CD4-positive, CD25-positive, alpha-beta regulatory T cell (primary cell): ENCODE measurements around the gene DYNC1I2. TPM values are rescaled to one million over a fixed set of nuclear protein-coding genes. Genes with fewer than 3 reads are reported as not detected.

ENCODE experiments used
- ATAC-seq, 2 donors: fragments of 150-1000 bp; cut with Tn5 transposase; one replicate each; pipeline ENCODE4 v1.10.0; 2021; ENCODE audit warnings: low read depth in 2 of 2, moderate number of reproducible peaks in 2 of 2, moderate library complexity in 1 of 2
- DNase-seq, 3 donors: peaks; one replicate each; pipeline versions ENCODE4 v3.0.0 to v3.0.0-alpha.2; 2012 to 2022; ENCODE audit warnings: mixed read lengths in 1 of 3
- H3K27ac ChIP-seq: one replicate; pipeline ENCODE4 v1.7.0; 2013; ENCODE audit warnings: mild to moderate bottlenecking, low read length; ENCODE audit not compliant: insufficient read depth, poor library complexity, severe bottlenecking
- H3K27me3 ChIP-seq: one replicate; pipeline ENCODE4 v1.7.0; 2013; ENCODE audit warnings: low read length; ENCODE audit not compliant: control insufficient read depth, insufficient read depth
- H3K36me3 ChIP-seq: one replicate; pipeline ENCODE4 v1.7.0; 2013; ENCODE audit warnings: mild to moderate bottlenecking, low read length, moderate library complexity; ENCODE audit not compliant: control insufficient read depth, insufficient read depth
- H3K4me1 ChIP-seq: 2 replicates; pipeline ENCODE4 v1.7.0; 2013; ENCODE audit warnings: mild to moderate bottlenecking, low read length; ENCODE audit not compliant: insufficient read depth, control insufficient read depth, poor library complexity, severe bottlenecking
- H3K4me3 ChIP-seq: one replicate; pipeline ENCODE4 v1.7.0; 2013; ENCODE audit warnings: low read depth, mild to moderate bottlenecking, low read length, moderate library complexity
- H3K9me3 ChIP-seq, 2 experiments: 1 replicate in 1 of 2; 2 replicates in 1 of 2; pipeline ENCODE4 v1.7.0; 2013; ENCODE audit warnings: low read length in 2 of 2, mild to moderate bottlenecking in 1 of 2, moderate library complexity in 1 of 2; ENCODE audit not compliant: control insufficient read depth in 2 of 2
- H3K27ac Mint-ChIP-seq, 3 donors: one replicate each; pipeline ENCODE4 v1.8.0; 2020 to 2022; ENCODE audit warnings: mild to moderate bottlenecking in 3 of 3, mixed read lengths in 3 of 3, moderate library complexity in 2 of 3
- H3K27me3 Mint-ChIP-seq: one replicate; pipeline ENCODE4 v1.8.0; 2022; ENCODE audit warnings: mild to moderate bottlenecking, mixed read lengths
- H3K36me3 Mint-ChIP-seq: one replicate; pipeline ENCODE4 v1.8.0; 2020; ENCODE audit warnings: mixed read lengths
- H3K4me1 Mint-ChIP-seq, 4 donors: one replicate each; pipeline ENCODE4 v1.8.0; 2020 to 2022; ENCODE audit warnings: mixed read lengths in 4 of 4, mild to moderate bottlenecking in 1 of 4
- H3K4me3 Mint-ChIP-seq, 4 donors: one replicate each; pipeline ENCODE4 v1.8.0; 2020 to 2022; ENCODE audit warnings: mild to moderate bottlenecking in 4 of 4, mixed read lengths in 4 of 4, moderate library complexity in 3 of 4
- H3K9me3 Mint-ChIP-seq, 7 donors: one replicate each; pipeline ENCODE4 v1.8.0; 2020 to 2022; ENCODE audit warnings: mixed read lengths in 7 of 7, mild to moderate bottlenecking in 3 of 7, moderate library complexity in 2 of 7
- polyA plus RNA-seq, 4 donors: library from polyadenylated mRNA; unstranded; fragments of 300-500 nt; fragmentation: Illumina TruSeq; gene quantifications; one replicate each; pipeline ENCODE4 v1.2.3, GENCODE V29; 2021
- total RNA-seq: library from RNA; stranded (reverse); gene quantifications from one replicate; pipeline ENCODE4 v1.2.3, GENCODE V29; 2022

The DYNC1I2 gene
- total and polyA plus RNA-seq, 5 donors from 2014 or later, result 20.9 to 31.6 (median 29.5) TPM

- H3K9me3 ChIP-seq, result no peaks in the 10 kb centered on the region
- no peaks in the 10 kb centered on the region for H3K36me3 ChIP-seq
- H3K36me3 Mint-ChIP-seq, result no peaks in the 10 kb centered on the region
- H3K4me3 Mint-ChIP-seq, result no peak overlapping the region
- no peak overlapping the region for H3K27ac Mint-ChIP-seq
- H3K9me3 Mint-ChIP-seq, result no peaks in the 10 kb centered on the region
- DNase-seq (no peak), ATAC-seq (no peak)
- no peak overlapping the region for H3K27ac ChIP-seq
- peaks cover 16% of the 10 kb centered on the region for H3K27me3 ChIP-seq
- no peaks in the 10 kb centered on the region for H3K4me1 ChIP-seq
- H3K4me1 Mint-ChIP-seq, result no peaks in the 10 kb centered on the region
- H3K4me3 ChIP-seq, result no peak overlapping the region
- H3K27me3 Mint-ChIP-seq, result peaks cover 56% of the 10 kb centered on the region
Measured at GRCh38 chr2:171670655-171671054, 16.6 kb upstream of the DYNC1I2 start.

DNA sequence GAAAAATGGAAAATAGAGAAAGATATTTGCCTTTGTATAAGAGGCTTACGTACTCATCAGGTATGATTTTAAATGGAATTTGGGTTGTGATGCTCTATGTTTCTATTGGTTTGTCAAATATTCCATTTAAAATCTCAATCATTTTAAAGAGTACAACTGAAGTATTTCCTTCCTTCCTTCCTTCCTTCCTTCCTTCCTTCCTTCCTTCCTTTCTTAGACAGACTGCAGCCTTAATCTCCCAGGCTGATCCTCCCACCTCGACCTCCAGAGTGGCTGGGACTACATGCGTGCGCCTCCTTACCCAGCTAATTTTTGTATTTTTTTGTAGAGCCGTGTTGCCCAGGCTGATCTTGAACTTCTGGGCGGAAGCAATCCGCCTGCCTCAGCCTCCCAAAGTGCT is 15.4 kb upstream of the DYNC1I2 start:
- Histone ChIP-seq H3K4me1 (no peaks in the 10 kb centered on the region), H3K36me3 (no peaks in the 10 kb centered on the region), H3K27me3 (peaks cover 16% of the 10 kb centered on the region), H3K4me3 (no peak overlapping the region), H3K27ac (no peak overlapping the region), H3K9me3 (no peaks in the 10 kb centered on the region)
- Mint-ChIP-seq H3K36me3 (no peaks in the 10 kb centered on the region), H3K4me3 (no peak overlapping the region), H3K27ac (no peak overlapping the region), H3K4me1 (no peaks in the 10 kb centered on the region), H3K9me3 (no peaks in the 10 kb centered on the region), H3K27me3 (peaks cover 60% of the 10 kb centered on the region)
- DNase-seq (no peak), ATAC-seq (no peak)

- Histone ChIP-seq H3K27ac (no peak overlapping the region), H3K9me3 (no peaks in the 10 kb centered on the region), H3K4me3 (no peak overlapping the region), H3K36me3 (no peaks in the 10 kb centered on the region), H3K4me1 (no peaks in the 10 kb centered on the region), H3K27me3 (peaks cover 9% of the 10 kb centered on the region)
- no peak for DNase-seq
- H3K4me3 Mint-ChIP-seq, result no peak overlapping the region
- ATAC-seq, result no peak
- H3K36me3 Mint-ChIP-seq, result no peaks in the 10 kb centered on the region
- H3K27me3 Mint-ChIP-seq, result peaks cover 63% of the 10 kb centered on the region
- H3K27ac Mint-ChIP-seq, result no peak overlapping the region
- H3K4me1 Mint-ChIP-seq, result no peaks in the 10 kb centered on the region
- H3K9me3 Mint-ChIP-seq, result peaks cover 0 to 3% (median 0%) of the 10 kb centered on the region in 7 donors
Measured at GRCh38 chr2:171673905-171674304, 13.4 kb upstream of the DYNC1I2 start.

DNA sequence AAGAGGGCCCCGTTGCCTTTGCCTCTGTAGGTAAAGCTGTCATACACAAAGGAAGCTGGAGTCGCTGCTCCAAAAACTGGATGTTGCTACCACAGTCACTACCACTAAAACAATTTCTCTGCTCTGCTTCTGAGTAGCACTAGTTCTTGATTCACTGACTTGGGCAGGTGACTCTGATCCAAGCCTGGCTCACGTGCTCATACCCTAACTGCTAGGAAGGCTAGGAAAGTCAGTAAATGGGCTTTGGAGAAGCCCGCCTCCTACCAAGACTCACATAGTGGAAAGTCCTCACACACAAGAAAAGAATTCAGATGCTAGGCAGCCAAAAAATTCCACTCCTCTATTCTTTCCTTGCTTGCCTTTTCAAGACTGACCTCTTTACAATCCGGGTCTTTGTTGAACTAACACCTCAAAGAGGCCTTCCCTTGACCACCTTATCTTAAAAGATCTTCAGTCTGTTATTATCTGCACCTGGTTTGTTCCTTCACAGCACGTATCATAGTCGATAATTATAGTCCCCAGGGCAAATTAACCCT is 11.4 kb upstream of the DYNC1I2 start:
- Mint-ChIP-seq H3K9me3 (peaks cover 0 to 3% (median 0%) of the 10 kb centered on the region in 7 donors), H3K4me1 (no peaks in the 10 kb centered on the region), H3K36me3 (no peaks in the 10 kb centered on the region), H3K27me3 (peaks cover 54% of the 10 kb centered on the region), H3K27ac (no peak overlapping the region), H3K4me3 (no peak overlapping the region)
- Histone ChIP-seq H3K27ac (no peak overlapping the region), H3K4me3 (no peak overlapping the region), H3K9me3 (no peaks in the 10 kb centered on the region), H3K4me1 (no peaks in the 10 kb centered on the region), H3K36me3 (no peaks in the 10 kb centered on the region), H3K27me3 (peaks cover 7% of the 10 kb centered on the region)
- no peak for DNase-seq
- ATAC-seq, result no peak

- Mint-ChIP-seq H3K36me3 (no peaks in the 10 kb centered on the region), H3K4me3 (no peak overlapping the region), H3K4me1 (no peaks in the 10 kb centered on the region), H3K27ac (no peak overlapping the region), H3K9me3 (peaks cover 0 to 3% (median 0%) of the 10 kb centered on the region in 7 donors), H3K27me3 (peaks cover 55% of the 10 kb centered on the region)
- Histone ChIP-seq H3K27ac (no peak overlapping the region), H3K4me1 (no peaks in the 10 kb centered on the region), H3K9me3 (no peaks in the 10 kb centered on the region), H3K36me3 (no peaks in the 10 kb centered on the region), H3K4me3 (no peak overlapping the region), H3K27me3 (peaks cover 7% of the 10 kb centered on the region)
- ATAC-seq (no peak), DNase-seq (no peak)
Measured at GRCh38 chr2:171678619-171679018, 8.7 kb upstream of the DYNC1I2 start.

DNA sequence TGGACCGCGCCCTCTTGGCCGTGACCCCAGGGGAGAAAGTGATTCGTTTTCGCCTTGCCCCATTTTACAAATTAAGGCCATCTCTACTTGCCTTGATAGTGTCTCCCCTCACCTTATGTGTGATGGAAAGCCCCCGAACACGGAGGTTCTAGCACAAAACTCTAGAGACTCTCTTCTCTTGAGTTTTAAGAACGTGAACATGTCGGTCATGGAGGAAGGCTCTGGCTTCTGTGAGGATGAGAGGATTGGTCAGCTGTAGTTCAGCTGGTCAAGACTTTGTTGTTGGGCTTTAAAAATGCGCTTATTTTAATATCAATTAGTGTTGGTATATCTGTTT is 828 bp downstream of the DYNC1I2 start:
- peak overlapping the region; percentile 90 to 97 (median 94) for H3K4me3 Mint-ChIP-seq
- DNase-seq, result no peak
- H3K27me3 Mint-ChIP-seq, result peaks cover 21% of the 10 kb centered on the region

GRCh38 chr2:171692331-171692730 is 5.1 kb downstream of the DYNC1I2 start:
- no peaks in the 10 kb centered on the region for H3K9me3 Mint-ChIP-seq
- H3K27me3 Mint-ChIP-seq, result peaks cover under 1% of the 10 kb centered on the region
- H3K36me3 Mint-ChIP-seq, result peaks cover 37% of the 10 kb centered on the region
- peaks cover 10 to 46% (median 32%) of the 10 kb centered on the region in 4 donors for H3K4me1 Mint-ChIP-seq
- Histone ChIP-seq H3K9me3 (no peaks in the 10 kb centered on the region), H3K4me1 (peaks cover 17% of the 10 kb centered on the region), H3K36me3 (peaks cover 38% of the 10 kb centered on the region), H3K27me3 (no peaks in the 10 kb centered on the region), H3K27ac (no peak overlapping the region), H3K4me3 (no peak overlapping the region)
- no peak overlapping the region for H3K27ac Mint-ChIP-seq
- ATAC-seq (no peak), DNase-seq (no peak)
- H3K4me3 Mint-ChIP-seq, result no peak overlapping the region

More for the DNA sequence above, 828 bp downstream of the DYNC1I2 start:
- peaks cover 0 to 42% (median 29%) of the 10 kb centered on the region in 4 donors for H3K4me1 Mint-ChIP-seq
- peaks cover 20% of the 10 kb centered on the region for H3K36me3 Mint-ChIP-seq
- peaks cover 0 to 1% (median 0%) of the 10 kb centered on the region in 7 donors for H3K9me3 Mint-ChIP-seq
- H3K27ac Mint-ChIP-seq, result peak overlapping the region; percentile 74 to 95 (median 84)
- Histone ChIP-seq H3K4me3 (peak overlapping the region; percentile 92), H3K27ac (peak overlapping the region; percentile 62), H3K9me3 (no peaks in the 10 kb centered on the region), H3K36me3 (peaks cover 17% of the 10 kb centered on the region), H3K4me1 (peaks cover 17% of the 10 kb centered on the region), H3K27me3 (no peaks in the 10 kb centered on the region)
- peak; percentile 7 to 17 for ATAC-seq

DNA sequence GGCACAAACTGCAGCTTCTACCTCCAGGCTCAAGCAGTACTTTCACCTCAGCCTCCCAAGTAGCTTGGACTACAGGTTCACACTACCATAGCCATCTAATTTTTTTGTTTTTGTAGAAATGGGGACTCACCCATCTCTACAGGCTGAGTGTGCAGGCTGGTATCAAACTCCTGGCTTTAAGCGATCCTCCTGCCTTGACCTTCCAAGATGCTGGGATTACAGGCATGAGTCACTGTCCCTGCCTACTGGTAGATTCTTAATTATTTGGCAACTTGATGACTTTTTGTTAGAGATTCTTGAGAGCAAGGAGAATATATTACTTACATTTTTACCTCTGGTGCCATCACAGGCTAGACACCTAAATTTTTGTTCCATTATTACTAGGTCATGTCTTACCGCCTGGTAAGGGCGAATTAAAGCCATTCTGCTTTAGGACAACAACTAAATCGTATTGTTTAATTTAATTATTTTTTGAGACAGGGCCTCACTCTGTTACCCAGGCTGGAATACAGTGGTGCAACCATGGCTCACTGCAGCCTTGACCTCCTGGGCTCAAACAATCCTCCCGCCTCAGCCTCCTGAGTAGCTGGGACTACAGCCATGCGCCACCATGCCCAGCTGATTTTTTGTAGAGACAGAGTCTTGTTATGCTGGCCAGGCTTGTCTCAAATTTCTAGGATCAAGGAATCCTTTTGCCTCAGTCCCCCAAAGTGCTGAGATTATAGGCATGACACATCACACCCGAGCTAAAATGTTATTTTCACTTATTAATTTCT is 15.7 kb downstream of the DYNC1I2 start:
- no peaks in the 10 kb centered on the region for H3K27me3 Mint-ChIP-seq
- no peak overlapping the region for H3K4me3 ChIP-seq
- H3K27ac ChIP-seq, result no peak overlapping the region
- peaks cover 12 to 19% (median 17%) of the 10 kb centered on the region in 4 donors for H3K4me1 Mint-ChIP-seq
- DNase-seq, result no peak
- ATAC-seq, result no peak
- H3K4me3 Mint-ChIP-seq, result no peak overlapping the region
- no peaks in the 10 kb centered on the region for H3K4me1 ChIP-seq
- no peaks in the 10 kb centered on the region for H3K27me3 ChIP-seq
- H3K36me3 Mint-ChIP-seq, result peaks cover 28% of the 10 kb centered on the region
- no peaks in the 10 kb centered on the region for H3K9me3 ChIP-seq
- H3K36me3 ChIP-seq, result peaks cover 6% of the 10 kb centered on the region
- no peaks in the 10 kb centered on the region for H3K9me3 Mint-ChIP-seq
- H3K27ac Mint-ChIP-seq, result no peak overlapping the region
